Measurements from ENCODE around the gene GIMAP5.
A peak's percentile ranks its signal among the peaks of the same experiment; 100 is the strongest.

The GIMAP5 gene

DNA sequence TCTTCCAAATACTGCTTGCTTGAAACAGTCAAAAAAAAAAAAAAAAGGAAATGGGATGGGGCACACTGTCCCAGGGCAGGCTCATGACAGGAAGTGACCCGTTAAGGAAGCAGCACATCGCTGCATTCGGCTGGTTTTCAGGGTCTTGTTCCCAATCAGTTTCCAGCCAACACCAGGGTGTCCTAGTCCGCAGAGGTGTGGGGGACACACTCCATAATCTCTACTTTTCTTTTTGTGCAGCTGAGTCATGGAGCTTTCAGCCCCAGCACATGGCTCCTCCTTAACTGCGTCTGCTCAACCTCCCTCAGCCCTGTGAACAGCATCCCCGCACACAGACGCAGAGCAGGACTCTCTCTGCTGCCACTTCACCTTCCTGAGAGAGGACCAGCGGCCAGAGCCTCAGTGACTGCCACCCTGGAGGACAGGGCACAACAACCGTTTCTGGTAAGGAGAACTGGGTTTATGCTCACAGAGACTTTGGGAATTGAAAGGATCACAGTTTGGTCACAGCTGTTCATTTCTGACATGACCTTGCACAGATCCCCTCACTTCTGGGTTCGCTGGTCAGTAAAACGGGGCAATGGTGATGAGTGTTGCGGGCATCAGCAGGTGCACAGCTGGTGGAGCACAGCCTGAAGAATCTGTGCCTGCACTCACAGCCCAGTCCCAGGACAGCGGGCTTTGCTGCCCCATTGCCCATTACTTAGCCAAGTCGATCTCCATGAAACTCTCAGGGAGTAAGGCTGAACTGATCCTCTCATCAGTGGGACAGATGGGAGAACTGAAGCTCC lies at the start of gene GIMAP5:
Gene GIMAP5 (plus strand): TSS at position 154 of the 791 bp plus-strand sequence. CDS start 3,467 bp downstream, outside the sequence.
- peak; percentile 70 to 74 for ATAC-seq

DNA sequence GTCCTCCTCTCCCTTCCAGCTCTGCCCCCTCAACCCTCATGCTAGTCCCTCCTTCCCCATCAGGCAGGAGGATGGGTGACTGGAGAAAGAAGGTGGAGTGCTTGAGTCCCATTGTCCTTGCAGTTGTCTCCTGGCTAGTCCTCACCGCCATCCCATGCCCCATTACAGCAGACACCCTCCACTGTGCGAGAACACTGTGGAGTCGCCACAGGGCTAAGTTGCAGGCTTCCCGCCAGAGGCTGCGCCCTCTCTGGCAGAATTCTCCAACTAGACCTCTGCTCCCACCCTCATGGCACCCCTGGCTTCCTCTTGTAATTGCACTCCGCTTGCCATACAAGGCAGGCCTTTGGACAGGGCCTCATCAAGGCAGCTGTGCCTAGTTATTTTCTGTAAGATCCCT lies 48.6 kb upstream of the GIMAP5 start:
- ATAC-seq, result no peak

DNA sequence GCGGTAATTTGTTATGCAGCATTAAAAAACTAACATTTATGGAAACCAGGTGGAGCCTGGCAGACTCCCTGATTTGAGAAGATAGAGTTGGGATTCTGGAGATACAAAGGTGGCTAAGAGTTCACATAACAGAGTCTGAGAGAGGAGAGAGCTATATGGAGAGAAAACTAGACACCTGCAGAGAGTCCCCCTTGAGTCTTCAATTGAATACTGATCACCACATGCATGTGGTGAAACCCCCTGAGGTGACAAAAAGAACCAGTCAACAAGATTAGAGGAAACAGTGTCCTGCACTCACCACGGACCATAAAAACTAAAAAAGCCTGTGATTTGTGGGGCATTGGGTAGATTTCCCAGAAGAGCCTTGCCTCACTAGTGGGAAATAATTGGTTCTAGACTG lies 41.6 kb upstream of the GIMAP5 start:
- ATAC-seq, result no peak

DNA sequence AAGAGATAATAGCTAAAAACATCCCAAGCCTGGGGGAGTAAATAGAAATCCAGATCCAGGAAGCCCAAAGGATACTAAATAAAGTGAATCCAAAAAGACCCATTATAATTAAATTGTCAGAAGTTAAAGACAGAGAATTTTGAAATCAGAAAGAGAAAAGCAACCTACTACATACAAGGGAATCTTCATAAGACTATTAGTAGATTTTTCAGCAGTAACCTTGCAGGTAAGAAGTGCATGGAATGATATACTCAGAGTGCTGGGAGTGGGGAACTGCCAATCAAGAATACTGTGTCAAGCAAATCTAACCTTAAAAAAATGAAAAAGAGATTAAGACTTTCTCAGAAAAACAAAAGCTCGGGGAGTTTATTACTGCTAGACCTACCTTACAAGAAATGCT lies 34.0 kb upstream of the GIMAP5 start:
- ATAC-seq, result no peak

DNA sequence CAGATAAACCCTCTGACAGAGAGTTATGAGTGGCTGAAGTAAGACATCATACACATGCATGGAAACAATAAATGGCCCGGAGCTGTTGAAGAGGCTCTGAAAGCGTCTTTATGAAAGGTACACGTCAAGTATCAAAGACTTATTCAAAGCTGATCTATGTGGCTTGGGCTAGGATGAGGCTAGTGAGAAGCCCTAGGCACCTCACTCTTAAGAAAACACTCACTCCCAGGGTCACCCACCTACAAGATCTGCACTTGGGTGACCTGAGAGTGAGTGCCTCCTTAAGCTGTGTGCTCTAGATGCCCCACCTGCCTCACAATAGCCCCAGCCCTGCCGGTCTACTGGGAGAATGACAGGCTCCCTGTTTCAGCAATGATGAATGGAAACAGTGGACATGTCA lies 21.9 kb upstream of the GIMAP5 start:
- peak; percentile 65 to 66 for ATAC-seq

DNA sequence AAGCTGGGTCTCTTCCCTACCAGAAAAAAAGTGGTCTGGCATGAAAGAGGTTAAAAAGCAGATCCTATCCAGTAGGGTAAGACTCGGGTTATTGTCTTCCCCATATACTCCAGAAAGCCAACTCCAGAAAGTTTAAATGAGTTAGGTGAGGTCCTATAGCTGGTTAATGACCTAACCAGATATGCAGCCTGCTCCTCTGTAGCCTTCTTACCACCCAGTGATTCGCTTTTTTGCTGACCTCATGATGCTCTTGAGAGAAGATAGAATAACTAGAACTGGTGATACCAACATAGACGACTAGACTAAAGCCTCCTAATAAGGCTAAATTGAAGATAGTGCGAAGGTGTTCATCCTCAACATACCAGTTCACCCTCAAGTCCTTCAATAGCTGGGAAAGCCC lies 21.5 kb upstream of the GIMAP5 start:
- peak; percentile 38 to 40 for ATAC-seq

DNA sequence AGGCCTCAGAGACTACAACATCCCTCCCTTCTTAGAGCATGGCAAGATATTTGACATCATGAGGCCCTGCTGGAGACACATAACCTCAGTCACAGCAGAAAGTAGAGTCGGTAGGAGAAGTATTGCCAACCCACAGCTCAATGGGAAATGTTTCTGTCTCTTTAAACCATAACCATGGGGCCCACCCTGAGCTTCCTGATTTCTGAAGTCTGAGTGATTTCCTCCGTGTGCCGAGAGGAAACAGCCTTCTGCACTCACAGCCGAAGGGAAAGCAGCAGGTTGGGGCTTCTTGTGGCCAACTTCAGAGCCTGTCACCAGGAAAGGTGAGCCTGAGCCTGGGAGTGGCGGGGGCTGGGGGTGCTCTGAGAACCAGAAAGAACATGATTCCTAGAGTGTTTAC lies 20.9 kb upstream of the GIMAP5 start, which contains the start of gene GIMAP1:
Gene GIMAP1 (plus strand): TSS at position 246 of the 400 bp plus-strand sequence. CDS start 2,435 bp downstream, outside the sequence.
- ATAC-seq, result peak; percentile 60 to 69

DNA sequence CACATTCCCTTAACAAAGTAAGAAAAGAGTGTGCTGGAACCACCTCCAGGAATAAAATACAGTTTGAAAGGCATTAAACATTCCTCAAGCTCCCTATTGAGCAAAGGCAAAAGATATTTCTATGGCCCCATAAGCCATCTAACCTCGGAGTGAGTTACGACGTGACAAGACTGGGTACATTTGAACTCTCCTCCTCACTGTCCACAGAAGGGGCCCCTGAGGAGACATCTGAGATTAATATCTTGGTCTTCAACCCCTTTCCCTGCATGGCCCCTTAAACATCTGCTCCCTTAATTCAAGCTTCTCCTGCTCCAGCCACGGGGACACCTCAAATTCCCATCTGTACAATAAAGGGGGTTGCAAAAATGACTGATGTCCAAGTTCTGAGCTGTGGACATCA lies 20.3 kb upstream of the GIMAP5 start:
- ATAC-seq, result no peak

DNA sequence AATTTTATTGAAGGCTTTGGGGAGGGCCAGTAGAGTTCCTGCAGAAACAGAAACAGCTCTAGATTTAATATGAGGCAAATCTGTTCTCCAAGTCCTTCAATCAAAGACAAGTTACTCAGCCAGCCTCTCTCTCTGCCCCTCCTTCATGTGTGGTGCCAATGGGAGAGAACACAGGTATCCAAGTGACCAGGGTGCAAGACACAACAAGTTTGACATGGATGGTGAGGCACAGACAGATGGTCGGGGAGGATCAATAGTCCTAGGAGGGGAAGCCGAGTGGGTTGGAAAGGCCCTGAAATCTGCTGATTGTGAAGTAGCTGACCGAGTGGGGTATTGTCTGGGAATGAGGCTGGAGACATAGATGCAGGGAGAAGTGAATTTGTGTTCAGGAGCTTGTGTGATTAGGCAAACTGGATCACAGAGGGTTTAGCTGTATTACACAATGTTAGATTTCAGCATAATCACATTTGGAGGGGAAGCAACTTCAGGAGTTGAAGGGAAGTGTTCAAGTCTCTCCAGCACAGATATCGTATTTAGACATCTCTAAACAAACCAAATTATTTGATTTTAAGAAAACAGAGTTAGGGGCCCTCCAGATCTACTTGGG lies 19.3 kb upstream of the GIMAP5 start:
- ATAC-seq, result no peak

DNA sequence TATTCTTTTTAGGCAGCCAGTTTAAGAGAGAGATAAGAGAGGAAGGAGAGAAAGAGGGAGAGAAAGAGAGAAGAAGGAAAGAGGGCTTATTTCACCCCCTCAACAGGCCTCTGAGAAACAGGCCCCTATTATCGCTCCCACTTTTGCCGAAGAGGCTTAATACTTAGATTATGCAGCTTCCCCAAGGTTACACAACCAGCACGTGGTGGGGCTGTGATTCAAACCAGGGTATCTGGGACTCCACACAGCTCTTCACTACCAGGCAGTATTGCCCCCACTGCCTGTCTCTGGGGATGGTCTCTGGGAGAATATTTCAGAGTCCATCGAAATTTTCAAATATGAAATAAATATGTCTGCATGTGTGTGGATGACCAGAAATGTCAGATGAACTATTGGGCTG lies 17.8 kb upstream of the GIMAP5 start:
- no peak for ATAC-seq

DNA sequence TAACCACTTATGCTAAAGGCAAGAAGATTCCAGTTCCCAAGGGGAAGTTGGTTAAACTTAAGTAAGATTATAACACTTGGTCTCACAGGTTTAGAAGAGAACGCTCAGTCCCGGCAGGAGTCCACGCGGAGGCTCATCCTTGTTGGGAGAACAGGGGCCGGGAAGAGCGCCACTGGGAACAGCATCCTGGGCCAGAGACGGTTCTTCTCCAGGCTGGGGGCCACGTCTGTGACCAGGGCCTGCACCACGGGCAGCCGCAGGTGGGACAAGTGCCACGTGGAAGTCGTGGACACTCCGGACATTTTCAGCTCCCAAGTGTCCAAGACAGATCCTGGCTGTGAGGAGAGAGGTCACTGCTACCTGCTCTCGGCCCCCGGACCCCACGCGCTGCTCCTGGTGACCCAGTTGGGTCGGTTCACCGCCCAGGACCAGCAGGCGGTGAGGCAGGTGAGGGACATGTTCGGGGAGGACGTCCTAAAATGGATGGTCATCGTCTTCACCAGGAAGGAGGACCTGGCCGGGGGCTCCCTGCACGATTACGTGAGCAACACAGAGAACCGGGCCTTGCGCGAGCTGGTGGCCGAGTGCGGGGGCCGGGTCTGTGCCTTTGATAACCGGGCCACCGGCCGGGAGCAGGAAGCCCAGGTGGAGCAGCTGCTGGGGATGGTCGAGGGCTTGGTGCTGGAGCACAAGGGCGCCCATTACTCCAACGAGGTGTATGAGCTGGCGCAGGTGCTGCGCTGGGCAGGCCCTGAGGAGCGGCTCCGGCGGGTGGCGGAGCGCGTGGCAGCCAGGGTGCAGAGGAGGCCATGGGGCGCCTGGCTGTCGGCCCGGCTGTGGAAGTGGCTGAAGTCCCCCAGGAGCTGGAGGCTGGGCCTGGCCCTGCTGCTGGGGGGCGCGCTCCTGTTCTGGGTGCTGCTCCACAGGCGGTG lies 17.0 kb upstream of the GIMAP5 start:
- ATAC-seq, result no peak

DNA sequence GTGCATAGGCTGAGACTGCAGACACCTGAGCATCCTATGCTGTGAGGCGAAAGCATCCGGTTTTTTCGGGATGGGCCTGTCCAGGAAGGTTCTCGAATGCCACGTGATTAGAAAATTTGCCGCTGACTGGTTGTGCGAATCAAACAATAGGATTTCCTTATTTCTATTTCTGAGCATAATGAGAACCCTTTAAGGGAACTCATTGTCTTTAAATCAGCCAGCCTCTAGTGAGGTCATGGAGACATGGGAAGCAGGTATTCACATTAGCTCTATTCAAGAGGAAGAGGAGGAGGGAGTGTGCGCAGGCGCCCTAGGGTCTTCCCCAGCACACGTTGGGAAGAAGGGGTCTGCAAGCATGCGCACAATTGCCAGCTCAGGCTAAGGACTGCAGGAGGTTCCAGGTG lies 15.2 kb upstream of the GIMAP5 start:
- ATAC-seq, result no peak

DNA sequence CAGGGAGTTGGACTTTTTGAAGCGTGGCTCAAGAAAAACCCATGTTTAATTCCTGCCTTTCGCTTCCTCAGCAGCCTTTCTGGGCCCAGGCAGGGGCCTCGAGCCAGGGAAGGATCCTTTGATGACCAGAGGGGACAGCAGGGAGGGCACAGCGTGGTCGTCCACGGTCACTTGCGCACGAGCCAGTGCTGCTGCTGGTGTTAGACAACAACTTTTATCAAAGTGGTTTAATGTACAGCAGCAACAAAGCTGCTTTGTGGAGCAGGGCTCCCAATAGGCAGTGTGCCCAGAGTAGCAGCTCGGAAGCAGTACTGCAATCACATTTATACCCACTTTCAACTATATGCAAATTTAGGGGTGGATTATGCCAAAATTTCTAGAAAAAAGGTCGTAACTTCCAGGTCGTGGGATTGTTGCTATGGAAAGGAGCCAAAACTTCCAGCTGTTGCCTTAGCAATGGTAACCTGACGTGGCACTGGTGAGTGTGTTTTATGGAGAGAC lies 14.7 kb upstream of the GIMAP5 start:
- ATAC-seq, result no peak

DNA sequence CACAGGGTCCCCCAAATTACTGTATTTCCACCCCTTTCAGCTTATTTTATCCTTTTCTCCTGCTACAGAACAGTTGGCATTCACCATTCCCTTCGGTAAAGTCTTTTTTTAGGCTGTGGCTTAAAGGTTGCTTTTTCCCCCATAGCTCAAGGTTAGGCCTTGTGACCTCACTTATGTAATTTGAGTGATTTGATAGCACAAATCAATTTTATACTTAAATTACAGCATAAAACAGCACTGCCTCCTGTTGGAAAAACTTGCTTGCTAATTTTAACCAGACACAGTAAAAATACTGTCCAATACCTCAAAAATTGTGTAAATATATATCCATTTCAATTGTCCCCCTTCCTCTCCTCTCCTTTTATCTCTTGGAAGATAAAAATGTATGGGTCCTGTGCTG lies 13.8 kb upstream of the GIMAP5 start:
- no peak for ATAC-seq

DNA sequence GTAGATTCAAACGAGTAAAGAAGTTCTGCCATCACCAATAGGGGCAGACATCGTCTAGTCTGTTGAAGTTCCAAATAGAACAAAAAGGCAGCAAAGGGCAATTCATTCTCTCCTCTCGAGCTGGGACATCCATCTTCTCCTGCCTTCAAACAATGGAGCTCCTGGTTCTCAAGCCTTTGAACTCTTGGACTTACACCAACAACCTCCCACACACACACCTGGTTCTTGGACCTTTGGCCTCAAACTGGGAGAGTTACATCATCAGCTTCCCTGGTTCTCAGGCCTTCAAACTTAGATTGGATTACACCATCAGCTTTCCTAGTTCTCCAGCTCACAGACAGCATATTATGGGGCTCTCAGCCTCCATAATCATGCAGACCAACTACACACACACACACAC lies 9.8 kb upstream of the GIMAP5 start:
- ATAC-seq, result no peak

DNA sequence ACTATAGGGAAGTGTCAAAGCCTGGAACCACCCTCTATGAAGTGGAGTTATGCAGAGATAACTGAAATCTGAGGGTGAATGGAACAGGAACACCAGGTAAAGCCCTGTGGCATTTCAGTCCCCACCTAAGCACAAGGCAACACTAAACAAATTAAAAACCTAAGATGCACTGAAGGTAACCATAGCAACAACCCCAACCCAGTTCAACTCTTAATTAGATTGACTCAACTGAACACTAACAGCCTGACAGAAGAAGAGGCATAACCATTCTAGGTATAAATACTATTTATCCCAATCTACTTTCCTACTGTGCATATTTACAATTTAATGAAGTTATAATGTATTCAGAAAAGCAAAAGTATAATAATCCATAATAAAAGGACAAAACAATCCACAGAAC lies 9.2 kb upstream of the GIMAP5 start:
- no peak for ATAC-seq

DNA sequence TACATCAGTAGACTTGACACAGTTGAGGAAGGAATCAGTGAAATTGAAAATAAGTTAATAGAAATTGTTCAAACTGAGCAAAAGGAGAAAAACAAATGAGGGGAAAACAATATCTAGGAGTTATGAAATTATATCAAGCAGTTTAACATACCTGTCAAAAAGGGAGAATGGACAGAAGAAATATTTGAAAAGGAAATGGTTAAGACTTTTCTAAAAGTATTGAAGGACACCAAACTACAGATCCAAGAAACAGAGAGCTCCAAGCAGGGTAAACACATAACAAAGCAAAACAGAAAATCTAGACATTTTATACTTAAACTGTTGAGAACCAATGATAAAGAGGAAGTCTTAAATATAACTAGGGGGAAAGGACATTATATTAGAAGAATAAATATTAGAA lies 8.6 kb upstream of the GIMAP5 start:
- no peak for ATAC-seq

DNA sequence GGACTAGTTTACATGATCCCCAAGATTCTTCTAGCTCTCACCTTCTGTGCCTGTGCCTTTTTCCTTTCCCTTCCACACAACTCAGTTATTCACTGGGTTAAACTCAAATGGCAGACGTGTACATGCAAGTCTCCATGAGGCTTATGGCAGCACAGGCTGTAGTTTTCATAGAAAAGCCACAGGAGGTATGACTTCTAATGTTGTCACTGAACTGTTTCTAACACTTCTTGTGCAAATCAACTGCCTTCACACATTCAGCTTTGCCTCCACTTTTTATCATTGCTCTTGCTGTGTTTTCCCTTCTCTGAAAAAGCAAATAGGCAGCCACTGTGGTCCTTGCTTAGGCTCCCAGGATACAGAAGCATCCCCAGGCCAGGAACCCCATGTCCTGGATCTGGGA lies 5.3 kb upstream of the GIMAP5 start:
- peak; percentile 70 to 74 for ATAC-seq

DNA sequence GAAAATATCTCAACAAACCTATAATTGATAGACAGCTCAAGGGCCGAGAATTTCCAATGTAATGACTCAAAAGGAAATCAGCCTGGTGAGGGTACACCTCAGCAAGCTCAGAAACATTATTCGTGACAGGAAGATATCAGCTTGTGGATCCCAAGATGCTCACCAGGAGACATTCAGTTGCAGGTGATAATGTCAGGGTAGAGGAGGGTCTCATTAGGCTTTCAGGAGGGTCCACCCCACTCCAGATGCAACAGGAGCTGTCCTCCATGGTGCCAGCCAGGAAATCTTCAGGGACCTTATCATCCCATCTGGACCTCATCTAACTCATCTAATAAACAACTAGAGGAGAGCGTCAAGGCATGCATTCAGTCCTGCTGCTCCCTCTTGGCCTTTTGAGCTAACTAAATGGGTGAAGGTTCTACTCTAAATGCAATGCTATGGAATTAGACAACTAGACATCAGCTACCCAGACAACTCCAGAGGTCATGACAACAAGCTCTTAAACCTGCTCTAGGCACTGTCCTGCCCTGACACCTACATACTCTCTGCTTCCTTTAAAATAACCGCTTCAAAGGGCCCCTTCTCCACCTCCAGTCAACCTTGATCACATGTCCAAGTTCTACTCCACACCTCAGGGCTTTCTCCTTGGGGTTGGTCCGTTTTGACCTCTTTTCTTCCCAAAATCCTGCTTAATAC lies 4.3 kb upstream of the GIMAP5 start:
- ATAC-seq, result peak in 1 of 2 donors; percentile 5

DNA sequence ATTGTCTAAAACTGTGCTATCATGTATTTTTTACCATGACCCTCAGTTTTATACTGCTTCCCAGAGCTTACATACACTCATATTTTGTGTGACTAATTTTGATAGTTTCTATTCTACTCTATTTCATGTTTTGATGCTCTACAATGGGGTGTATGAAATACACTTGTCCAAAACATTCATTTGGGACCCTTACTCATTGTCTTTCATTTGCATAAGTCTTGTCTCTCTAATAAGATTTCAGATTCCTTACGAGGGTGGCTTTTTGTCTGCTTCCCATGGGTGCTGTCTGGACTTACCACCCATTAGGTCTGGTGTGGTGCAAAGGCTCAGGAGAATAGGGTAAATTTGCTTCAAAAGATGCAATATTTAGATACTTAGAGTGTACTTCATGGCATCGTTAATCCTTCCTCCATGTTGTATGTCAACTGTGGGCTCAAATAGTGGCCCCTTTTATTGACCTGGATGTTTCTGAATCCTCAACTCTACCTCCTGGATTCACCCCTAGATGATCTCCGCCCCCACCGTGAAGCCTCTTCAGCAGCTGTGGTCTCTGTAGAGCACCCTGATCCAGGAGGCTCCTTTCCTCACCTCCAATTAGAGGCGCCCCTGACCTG lies 3.6 kb upstream of the GIMAP5 start:
- ATAC-seq, result peak; percentile 63 to 64

DNA sequence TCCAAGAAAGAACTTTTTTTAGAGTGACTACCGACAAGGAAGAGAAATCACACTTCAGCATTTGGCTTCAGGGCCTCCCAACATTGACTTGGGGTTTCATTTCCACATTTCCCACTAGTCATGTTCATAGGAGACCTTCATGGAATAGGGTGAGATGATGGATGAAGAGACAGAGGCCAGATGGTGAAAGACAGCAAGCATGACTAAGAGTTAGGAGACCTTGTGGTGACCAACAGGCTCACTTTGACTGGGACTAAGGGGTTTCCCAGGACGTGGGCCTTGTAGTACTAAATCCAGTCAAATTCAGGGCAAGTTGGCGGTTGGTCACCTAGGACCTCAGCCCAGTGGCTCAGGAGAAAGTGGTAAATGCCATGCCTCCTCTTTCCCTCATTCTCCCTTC lies 3.0 kb upstream of the GIMAP5 start:
- peak in 1 of 2 donors; percentile 5 for ATAC-seq
